Peyer's patch (tissue), 4 donors: Measurements from ENCODE around the gene MIPEP. TPM values are rescaled to one million over a fixed set of nuclear protein-coding genes. Genes with fewer than 3 reads are reported as not detected.
A peak's percentile ranks its signal among the peaks of the same experiment; 100 is the strongest.

Source experiments
- DNase-seq, 3 donors: peaks; one replicate each; pipeline ENCODE4 v3.0.0-alpha.2; 2017 to 2019
- H3K27ac ChIP-seq, 4 donors: fragments of 200-600 bp; sonication (generic); one replicate each; pipeline ENCODE4 v1.5.1; 2016 to 2019
- H3K27me3 ChIP-seq, 2 donors: fragments of 200-600 bp; sonication (generic); one replicate each; pipeline ENCODE4 v1.5.1; 2019
- H3K36me3 ChIP-seq, 3 donors: fragments of 200-600 bp; sonication (generic); one replicate each; pipeline ENCODE4 v1.5.1; 2016 to 2019
- H3K4me1 ChIP-seq, 4 donors: fragments of 200-600 bp; sonication (generic); one replicate each; pipeline ENCODE4 v1.5.1; 2016 to 2019
- H3K4me3 ChIP-seq, 4 donors: fragments of 200-600 bp; sonication (generic); 1 replicate in 3 of 4; 2 replicates in 1 of 4; pipeline ENCODE4 v1.5.1; 2016 to 2019; ENCODE audit warnings: mild to moderate bottlenecking in 1 of 4
- H3K9me3 ChIP-seq, 4 donors: fragments of 200-600 bp; sonication (generic); one replicate each; pipeline ENCODE4 v1.5.1; 2016 to 2019; ENCODE audit warnings: mild to moderate bottlenecking in 1 of 4
- POLR2A ChIP-seq, 2 donors: fragments of 450-650 bp; IDR thresholded peaks; one replicate each; pipeline ENCODE4 v1.5.1; 2017; ENCODE audit warnings: antibody characterized with exemption in 2 of 2, mild to moderate bottlenecking in 2 of 2, moderate library complexity in 2 of 2
- total RNA-seq, 4 donors: library from RNA; depleted of rRNA; stranded (reverse); fragments of >200 nt; gene quantifications; one replicate each; pipeline ENCODE4 v1.1.0, GENCODE V29; 2016
- TF ChIP-seq, protein P1 (sequence below), 6 experiments: fragments of 450-650 bp in 4 of 6; fragments of 200-600 bp in 2 of 6; sonication (generic) in 1 of 6; IDR thresholded peaks; one replicate each; pipeline ENCODE4 v1.5.1; 2017 to 2019; ENCODE audit warnings: antibody characterized with exemption in 6 of 6, mild to moderate bottlenecking in 3 of 6, moderate library complexity in 1 of 6

The MIPEP gene
- total RNA-seq, 4 donors from 2014 or later = 10.7 to 17.0 (median 12.5) TPM

DNA sequence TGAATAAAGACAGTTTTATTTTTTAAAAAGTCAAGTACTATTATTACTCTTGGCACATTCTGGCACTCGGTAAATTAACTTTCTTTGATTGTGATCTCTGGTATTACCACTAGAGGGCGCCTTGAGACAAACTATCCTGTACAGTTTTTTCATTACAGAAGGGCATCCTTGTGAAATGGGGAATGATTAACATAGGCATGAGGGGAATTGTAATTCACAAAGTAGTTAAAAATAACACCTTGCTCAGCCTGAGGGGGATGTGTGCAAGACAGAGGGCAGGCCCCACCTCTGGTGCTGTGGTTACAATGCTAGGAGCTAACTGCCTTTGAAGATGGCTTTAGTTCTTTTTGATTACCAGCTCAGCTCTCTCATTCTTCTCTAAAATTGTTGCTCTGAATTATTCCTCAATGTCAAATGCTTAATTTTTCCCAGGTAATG is 32.3 kb upstream of the MIPEP start:
- no peak overlapping the region for H3K27ac ChIP-seq
- no peak for DNase-seq
- H3K4me3 ChIP-seq = no peak overlapping the region
- H3K27me3 ChIP-seq = no peaks in the 10 kb centered on the region
- H3K4me1 ChIP-seq = no peaks in the 10 kb centered on the region
- H3K9me3 ChIP-seq = no peaks in the 10 kb centered on the region
- no peaks in the 10 kb centered on the region for H3K36me3 ChIP-seq
- no peak for TF ChIP-seq POLR2A (IDR thresholded peaks at IDR 0.05)
- TF ChIP-seq, protein P1, sequence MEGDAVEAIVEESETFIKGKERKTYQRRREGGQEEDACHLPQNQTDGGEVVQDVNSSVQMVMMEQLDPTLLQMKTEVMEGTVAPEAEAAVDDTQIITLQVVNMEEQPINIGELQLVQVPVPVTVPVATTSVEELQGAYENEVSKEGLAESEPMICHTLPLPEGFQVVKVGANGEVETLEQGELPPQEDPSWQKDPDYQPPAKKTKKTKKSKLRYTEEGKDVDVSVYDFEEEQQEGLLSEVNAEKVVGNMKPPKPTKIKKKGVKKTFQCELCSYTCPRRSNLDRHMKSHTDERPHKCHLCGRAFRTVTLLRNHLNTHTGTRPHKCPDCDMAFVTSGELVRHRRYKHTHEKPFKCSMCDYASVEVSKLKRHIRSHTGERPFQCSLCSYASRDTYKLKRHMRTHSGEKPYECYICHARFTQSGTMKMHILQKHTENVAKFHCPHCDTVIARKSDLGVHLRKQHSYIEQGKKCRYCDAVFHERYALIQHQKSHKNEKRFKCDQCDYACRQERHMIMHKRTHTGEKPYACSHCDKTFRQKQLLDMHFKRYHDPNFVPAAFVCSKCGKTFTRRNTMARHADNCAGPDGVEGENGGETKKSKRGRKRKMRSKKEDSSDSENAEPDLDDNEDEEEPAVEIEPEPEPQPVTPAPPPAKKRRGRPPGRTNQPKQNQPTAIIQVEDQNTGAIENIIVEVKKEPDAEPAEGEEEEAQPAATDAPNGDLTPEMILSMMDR (IDR thresholded peaks at IDR 0.05) = peak in 5 of 6 experiments; percentile 50 to 79 (median 72)

DNA sequence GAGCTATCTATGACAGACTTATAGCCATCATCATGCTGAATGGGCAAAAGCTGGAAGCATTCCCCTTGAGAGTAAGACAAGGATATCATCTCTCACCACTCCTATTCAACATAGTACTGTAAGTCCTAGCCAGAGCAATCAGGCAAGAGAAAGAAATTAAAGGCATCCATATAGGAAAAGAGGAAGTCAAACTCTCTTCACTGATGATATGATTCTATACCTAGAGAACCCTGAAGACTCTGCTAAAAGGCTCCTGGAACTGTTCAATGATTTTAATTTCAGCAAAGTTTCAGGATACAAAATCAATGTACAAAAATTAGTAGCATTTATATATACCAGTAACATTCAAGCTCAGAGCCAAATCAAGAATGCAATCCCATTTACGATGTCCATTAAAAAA is 29.8 kb upstream of the MIPEP start:
- H3K9me3 ChIP-seq = no peaks in the 10 kb centered on the region
- no peak overlapping the region for H3K27ac ChIP-seq
- TF ChIP-seq, protein P1 (IDR thresholded peaks at IDR 0.05) = no peak
- TF ChIP-seq POLR2A (IDR thresholded peaks at IDR 0.05) = no peak
- no peaks in the 10 kb centered on the region for H3K4me1 ChIP-seq
- no peaks in the 10 kb centered on the region for H3K36me3 ChIP-seq
- H3K27me3 ChIP-seq = no peaks in the 10 kb centered on the region
- DNase-seq = no peak
- no peak overlapping the region for H3K4me3 ChIP-seq

DNA sequence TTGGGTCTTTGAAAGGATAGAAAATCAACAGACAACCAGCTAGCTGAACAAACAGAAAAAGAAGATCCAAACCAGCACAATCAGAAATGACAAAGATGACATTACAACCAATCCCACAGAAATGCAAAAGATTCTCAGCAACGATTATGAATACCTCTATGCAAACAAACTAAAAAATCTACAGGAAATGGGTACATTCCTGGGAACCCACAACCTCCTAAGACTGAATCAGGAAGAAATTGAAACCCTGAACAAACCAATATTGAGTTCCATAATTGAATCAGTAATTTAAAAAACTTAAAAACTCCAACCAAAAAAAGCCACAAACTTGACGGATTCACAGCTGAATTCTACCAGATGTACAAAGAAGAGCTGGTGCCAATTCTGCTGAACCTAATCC is 29.0 kb upstream of the MIPEP start:
- Histone ChIP-seq H3K9me3 (no peaks in the 10 kb centered on the region), H3K27me3 (no peaks in the 10 kb centered on the region), H3K4me1 (no peaks in the 10 kb centered on the region), H3K36me3 (no peaks in the 10 kb centered on the region), H3K27ac (no peak overlapping the region), H3K4me3 (no peak overlapping the region)
- no peak for DNase-seq
- no peak for TF ChIP-seq POLR2A (IDR thresholded peaks at IDR 0.05)
- TF ChIP-seq, protein P1 (IDR thresholded peaks at IDR 0.05) = no peak

DNA sequence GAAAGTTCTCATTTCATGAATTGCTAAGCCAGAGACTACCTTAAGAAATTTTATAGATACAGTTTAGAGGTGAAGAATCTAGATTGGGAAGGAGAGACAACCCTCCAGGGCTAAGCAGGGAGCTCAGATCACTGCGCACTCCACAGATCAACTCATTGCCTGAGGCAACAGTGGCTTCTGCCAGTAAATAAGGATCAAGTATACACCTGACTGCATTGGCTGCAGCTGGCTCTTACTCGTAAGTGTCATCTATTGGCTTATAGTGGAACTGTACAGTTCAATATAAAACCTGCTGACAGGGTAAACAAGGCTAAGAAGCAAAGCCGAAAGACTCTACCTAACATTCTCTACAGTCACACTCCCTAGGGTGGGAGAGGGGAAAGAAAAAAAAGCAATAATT is 26.1 kb upstream of the MIPEP start:
- TF ChIP-seq, protein P1 (IDR thresholded peaks at IDR 0.05) = no peak
- no peak for TF ChIP-seq POLR2A (IDR thresholded peaks at IDR 0.05)
- DNase-seq = no peak
- Histone ChIP-seq H3K4me3 (no peak overlapping the region), H3K4me1 (no peaks in the 10 kb centered on the region), H3K36me3 (no peaks in the 10 kb centered on the region), H3K27me3 (no peaks in the 10 kb centered on the region), H3K27ac (no peak overlapping the region), H3K9me3 (no peaks in the 10 kb centered on the region)

DNA sequence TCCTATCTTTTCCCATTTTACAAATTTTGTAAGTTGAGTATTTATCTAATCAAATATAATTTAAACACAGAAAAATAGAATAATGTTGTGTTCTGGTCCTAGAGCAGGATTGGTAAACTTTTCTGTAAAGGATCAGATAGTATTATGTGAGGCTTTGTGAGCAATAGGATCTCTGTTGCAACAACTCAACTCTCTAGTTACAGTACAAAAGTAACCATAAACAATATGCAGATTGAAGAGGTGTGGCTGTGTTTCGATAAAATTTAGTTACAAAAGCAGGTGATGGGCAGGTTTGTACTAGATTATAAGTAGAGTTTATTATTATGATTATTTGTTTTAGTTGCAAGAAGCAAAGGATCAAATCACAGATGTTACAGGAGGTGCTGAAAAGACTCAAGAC is 23.3 kb upstream of the MIPEP start:
- no peaks in the 10 kb centered on the region for H3K27me3 ChIP-seq
- H3K4me3 ChIP-seq = no peak overlapping the region
- H3K27ac ChIP-seq = no peak overlapping the region
- H3K9me3 ChIP-seq = no peaks in the 10 kb centered on the region
- H3K36me3 ChIP-seq = no peaks in the 10 kb centered on the region
- DNase-seq = no peak
- H3K4me1 ChIP-seq = no peaks in the 10 kb centered on the region
- TF ChIP-seq POLR2A (IDR thresholded peaks at IDR 0.05) = no peak
- TF ChIP-seq, protein P1 (IDR thresholded peaks at IDR 0.05) = no peak

DNA sequence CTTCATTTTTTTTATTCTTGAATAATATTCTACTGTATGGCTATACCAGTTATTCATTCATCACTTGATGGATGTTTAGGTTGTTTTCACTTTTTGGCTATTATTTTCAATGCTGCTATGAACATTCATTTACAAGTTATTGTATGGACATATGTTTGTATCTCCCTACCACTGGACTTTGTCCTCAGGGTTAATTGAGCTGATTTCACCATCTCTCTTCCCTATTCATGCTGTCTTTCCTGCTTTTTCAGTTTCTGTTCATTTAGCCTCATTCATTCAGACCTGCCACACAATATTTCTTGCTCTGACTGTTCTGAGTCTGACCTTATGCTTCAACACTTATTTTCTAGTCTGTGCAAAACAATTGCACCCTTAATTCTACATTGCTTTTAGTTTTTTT is 20.4 kb upstream of the MIPEP start:
- TF ChIP-seq, protein P1 (IDR thresholded peaks at IDR 0.05) = no peak
- TF ChIP-seq POLR2A (IDR thresholded peaks at IDR 0.05) = no peak
- H3K36me3 ChIP-seq = no peaks in the 10 kb centered on the region
- H3K4me1 ChIP-seq = no peaks in the 10 kb centered on the region
- no peak overlapping the region for H3K27ac ChIP-seq
- H3K4me3 ChIP-seq = no peak overlapping the region
- H3K27me3 ChIP-seq = no peaks in the 10 kb centered on the region
- H3K9me3 ChIP-seq = no peaks in the 10 kb centered on the region
- DNase-seq = no peak
